CD4-positive, alpha-beta T cell treated with Interleukin-15 for 4 hours (primary cell): ENCODE measurements around the gene HOXA11.

Experiments
- DNase-seq: peaks from one replicate; pipeline ENCODE4 v3.0.0-alpha.2; 2020; ENCODE audit warnings: low spot score

HOXA11 gene

DNA sequence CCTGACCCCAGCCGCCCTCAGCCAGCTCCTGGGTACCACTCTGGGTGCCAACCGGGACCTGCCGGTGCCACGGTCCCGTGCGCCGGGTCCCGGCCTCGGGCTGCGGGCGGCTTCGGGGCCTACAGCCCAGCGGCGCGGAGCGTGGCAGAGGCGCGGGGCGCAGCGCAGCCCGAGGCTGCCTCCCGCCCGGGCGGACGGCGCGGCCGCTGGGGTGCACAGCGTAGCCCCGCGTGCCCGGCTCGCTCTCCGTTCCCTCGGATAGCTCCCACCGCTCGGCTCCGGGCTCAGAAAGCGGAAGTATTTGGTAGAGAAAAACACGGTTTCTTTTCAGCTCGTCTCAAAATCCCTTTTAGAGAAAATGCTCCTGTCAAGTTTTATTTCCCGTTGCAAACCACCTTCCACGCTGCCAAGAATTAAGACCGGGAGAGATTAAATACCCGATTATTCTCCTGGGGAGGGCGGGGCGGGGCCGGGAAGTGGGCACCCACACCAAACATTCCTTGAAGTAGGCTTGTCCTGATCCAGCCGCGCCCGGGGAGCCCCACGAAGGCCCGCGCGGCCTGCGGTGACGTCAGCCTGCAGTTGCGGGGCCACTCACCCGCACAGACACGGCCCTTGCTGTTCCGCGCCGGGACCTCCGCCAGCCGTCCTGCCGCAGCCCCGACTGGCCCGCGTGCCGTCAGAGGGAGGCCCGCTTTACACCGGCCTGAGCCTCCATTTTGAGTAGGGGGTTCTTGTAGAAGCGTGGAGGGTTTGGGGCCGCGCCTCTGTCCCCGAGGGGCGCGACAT lies 7.7 kb upstream of the HOXA11 start:
- no peak for DNase-seq

- DNase-seq = no peak
These were observed 7.0 kb upstream of the HOXA11 start for GRCh38 chr7:27191833-27192545.

- DNase-seq = no peak
These were observed 6.2 kb upstream of the HOXA11 start for GRCh38 chr7:27191161-27191731.

DNA sequence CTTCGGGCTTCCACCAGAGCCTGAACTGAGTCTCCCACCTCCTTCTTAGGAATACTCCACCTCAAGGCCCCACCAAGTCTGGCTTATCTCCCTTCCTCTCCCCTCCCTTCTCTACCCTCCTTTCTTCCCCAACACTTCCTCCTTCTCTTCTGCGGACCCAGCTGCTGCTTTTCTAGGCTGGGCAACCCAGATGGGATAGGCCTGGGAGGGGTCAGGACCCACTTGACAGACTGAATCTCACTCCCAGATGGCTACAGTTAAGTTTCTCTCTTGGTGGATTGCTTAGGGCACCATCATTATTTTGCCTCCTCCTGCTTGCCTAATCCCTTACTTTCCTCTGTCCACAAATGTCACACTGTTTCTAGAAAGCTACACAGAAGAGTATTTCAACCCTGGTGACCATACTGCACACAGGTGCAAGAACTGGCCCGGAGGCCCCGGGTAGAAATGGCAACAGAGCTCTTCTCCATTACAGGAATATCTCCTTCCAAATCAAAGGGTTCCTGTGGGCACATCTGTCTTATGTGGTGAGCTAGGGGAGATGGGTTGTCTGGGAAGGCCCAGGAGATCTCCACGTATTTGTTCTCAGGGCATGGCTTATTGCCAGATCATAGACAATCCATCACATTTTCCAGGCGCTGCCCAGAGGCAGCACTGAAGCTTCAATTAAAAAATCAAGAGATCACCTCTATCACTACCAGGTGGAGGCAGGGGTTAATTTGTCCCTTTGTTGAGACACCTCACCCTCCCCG lies 5.1 kb upstream of the HOXA11 start:
- DNase-seq = no peak

DNA sequence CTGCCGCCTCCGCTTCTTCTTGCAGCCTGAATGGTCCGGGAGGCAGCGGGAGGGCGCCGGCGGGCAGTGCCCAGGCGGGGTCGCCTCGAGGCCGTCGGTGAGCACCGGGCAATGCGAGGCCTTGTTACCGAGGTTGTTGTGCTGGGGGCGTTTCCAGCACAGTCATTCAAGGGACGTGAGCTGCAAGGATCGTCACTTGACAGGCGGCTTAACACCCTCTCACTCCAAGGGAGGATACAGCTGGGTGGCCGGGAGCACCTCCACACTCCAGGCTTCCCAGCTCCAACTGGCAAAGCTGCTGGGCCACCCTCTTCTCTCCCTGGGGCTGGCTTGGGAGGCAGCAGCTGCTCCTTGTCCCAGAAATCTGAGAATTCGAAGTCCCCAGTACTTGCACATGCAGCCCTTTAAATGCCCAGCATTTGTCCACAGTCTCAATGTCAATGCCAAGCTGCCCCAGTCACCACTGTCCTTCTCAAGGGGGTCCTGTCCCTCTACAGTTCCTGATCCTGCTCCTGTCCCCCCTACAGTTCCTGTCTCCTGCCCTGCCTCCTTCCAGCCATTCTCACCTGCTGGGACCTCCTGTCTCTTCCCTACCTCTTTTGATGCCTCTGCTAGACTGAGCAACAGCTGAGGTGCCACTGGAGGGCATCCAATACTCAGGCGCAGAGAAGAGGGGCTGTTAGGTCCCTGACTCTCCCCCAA lies 4.4 kb upstream of the HOXA11 start:
- DNase-seq = no peak

GRCh38 chr7:27188386-27189294 lies 3.6 kb upstream of the HOXA11 start:
- DNase-seq = no peak

DNA sequence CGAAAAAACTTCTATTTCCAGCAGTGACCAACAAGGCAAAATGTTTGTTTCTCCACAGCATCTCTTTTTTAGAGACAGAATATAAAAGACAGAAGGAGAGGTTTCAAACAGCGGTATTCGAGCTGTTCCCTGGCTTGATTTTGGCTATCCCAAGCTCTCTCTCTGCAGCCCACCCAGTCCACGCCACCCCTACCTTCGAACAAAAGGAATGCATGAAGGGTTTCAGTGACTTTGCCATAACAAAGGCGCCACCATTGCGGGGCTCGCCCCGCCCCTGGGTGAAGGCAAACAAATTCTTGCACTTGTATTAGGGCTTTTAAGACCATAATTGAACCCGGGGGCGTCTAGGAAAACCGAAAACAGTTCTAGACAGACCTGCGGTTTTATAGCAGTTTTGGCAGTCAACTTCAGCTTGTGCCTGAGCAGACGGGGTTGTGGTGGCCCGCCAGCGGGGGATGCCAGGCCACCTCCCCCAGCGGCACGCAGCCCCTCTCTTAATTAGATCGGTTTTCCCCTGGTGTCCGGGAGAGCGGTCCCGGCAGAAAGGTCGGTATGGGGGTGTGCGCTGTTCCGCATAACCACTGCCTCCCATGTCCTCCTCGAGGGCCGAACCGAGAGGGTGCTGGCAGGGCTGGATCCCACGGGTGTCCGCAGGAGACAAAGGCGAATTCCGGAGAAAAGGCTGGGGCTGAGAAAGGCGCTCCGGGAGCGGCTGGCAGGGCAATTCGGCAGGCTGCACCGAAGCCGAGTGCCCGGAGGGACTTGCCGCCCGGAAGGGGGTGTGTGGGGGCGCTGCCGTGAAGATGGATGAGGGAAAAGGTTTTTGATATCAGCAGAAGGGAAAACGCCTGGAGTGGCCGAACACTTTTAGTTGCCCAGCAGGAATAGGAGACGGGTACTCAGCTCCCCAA lies 2.7 kb upstream of the HOXA11 start:
- no peak for DNase-seq

GRCh38 chr7:27186668-27187474 lies 1.8 kb upstream of the HOXA11 start:
- no peak for DNase-seq

- DNase-seq = no peak
These were observed 1.0 kb upstream of the HOXA11 start for GRCh38 chr7:27185854-27186667.

GRCh38 chr7:27184337-27185012 lies 557 bp downstream of the HOXA11 start:
- DNase-seq = no peak

DNA sequence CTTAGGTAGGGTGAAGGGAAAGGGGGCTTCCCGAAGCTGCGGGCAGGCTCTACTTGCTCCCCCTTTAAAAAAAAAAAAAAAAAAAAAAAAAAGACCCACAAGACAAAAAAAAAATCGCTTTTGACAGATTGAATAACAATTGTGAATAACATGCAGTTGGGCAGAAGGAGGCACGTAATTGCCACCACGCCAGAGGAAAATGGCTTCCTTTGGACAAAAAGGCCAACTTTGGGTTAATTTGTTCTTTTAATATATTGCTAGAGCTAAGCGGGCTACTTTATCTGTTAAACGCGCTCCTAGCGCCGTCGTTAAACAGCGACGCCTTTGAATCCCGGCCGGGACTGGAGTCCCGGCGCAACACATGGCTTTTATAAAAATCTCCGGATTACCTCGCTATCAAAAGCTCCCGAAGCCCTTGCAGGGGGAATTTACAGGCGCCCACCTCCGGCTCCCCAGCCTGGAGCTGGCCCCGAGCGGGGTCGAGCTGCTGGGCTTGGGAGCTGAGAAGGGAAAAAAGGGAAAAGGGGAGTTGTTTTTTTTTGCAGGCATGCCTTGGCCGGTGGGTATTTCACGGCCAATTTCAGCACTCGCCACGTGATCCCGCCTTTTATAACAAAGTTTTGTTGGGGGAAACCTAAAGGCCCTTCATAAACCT lies 1.2 kb downstream of the HOXA11 start:
- DNase-seq = no peak

DNA sequence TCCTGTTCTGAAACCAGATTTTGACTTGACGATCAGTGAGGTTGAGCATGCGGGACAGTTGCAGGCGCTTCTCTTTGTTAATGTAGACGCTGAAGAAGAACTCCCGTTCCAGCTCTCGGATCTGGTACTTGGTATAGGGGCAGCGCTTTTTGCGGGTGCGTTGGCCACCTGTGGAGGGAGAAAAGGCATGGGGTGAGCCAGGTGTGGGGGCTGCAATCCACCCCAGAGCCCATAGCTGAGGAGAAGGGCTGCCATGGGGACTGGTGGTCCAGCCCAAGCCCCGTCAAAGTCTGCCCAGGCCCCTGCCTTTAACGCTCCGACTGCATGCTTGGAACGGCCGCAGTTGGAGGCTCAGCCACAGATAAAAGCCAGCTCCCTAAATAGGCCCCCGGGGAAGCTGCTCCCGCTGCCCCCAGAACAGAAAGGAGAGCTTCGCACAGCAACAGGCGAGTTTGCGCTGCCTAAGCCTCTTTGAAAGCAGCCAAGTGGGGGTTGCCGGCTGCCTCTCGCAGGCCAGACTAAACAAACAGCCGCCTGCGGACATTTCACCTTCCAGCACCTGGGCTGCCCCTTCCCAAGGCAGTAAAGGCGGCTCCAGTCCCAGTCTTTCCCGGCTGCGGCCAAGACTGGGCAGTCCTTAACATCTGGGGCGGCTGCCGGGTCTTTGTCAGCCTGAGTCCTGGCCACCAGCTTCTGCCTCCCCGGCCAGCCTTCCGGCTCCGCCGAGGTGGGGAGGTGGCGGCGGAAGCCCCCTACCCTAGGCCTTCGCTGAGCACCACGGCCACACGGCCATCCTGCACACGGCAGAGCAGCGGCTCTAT lies 2.0 kb downstream of the HOXA11 start:
- no peak for DNase-seq

- no peak for DNase-seq
These were observed 2.7 kb downstream of the HOXA11 start for GRCh38 chr7:27182285-27182841.

DNA sequence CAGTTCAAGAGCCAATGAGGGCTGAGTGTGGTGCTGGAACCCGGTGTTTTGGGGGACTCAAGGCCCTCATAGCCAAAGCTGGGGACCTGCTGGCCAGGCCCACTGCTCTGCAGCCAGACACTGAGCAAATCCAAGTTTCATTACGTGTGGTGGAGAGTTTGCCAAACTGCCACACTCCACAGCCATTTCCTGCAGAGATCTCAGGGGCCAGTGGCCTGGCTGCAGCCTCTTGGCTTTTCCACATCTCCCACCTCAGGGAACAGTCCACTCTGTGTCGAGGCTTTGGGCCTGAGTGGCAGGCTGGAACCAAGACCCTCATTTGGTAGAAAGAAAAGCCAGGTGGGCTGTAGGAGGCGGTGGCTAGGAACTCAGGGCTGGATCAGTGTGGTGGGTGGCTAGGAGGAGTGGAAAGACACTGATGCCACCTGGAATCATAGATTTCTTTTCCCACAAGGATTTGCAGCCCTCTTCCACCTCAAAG lies 3.2 kb downstream of the HOXA11 start:
- no peak for DNase-seq
